Fibroblast of lung (primary cell): ENCODE measurements around the gene GALNT2. TPM values are rescaled to one million over a fixed set of nuclear protein-coding genes. Genes with fewer than 3 reads are reported as not detected.

Experiments
- DNase-seq, 2 donors: peaks; one replicate each; pipeline versions ENCODE4 v3.0.0 to v3.0.0-alpha.2; 2010; ENCODE audit warnings: low read depth in 2 of 2
- H2AFZ ChIP-seq: 2 replicates; pipeline ENCODE4 v1.5.1; 2012; ENCODE audit warnings: low read length, control low read depth, inconsistent platforms
- H3K27ac ChIP-seq: 2 replicates; pipeline ENCODE4 v1.5.1; 2011; ENCODE audit warnings: low read length, control low read depth; ENCODE audit not compliant: insufficient read depth
- H3K27me3 ChIP-seq: 2 replicates; pipeline ENCODE4 v1.5.1; 2011; ENCODE audit warnings: mild to moderate bottlenecking, low read length; ENCODE audit not compliant: control insufficient read depth, insufficient read depth
- H3K36me3 ChIP-seq: 2 replicates; pipeline ENCODE4 v1.5.1; 2011; ENCODE audit warnings: low read length; ENCODE audit not compliant: control insufficient read depth, insufficient read depth
- H3K4me1 ChIP-seq: 2 replicates; pipeline ENCODE4 v1.5.1; 2011; ENCODE audit warnings: low read length; ENCODE audit not compliant: control insufficient read depth, insufficient read depth; ENCODE audit errors: extremely low read depth
- H3K4me2 ChIP-seq: 2 replicates; pipeline ENCODE4 v1.5.1; 2011; ENCODE audit warnings: low read length, control low read depth; ENCODE audit not compliant: insufficient read depth; ENCODE audit errors: extremely low read depth
- H3K4me3 ChIP-seq, 4 experiments: fragments of 200-600 bp in 1 of 4; sonication (generic) in 1 of 4; replicated peaks in 1 of 4; 2 replicates each; pipeline ENCODE4 v1.5.1; 2011 to 2016; ENCODE audit warnings: low read length in 4 of 4, low read depth in 3 of 4, mild to moderate bottlenecking in 3 of 4, control low read depth in 2 of 4, inconsistent platforms in 1 of 4, mixed read lengths in 1 of 4; ENCODE audit not compliant: insufficient read depth in 1 of 4; ENCODE audit errors: control extremely low read depth in 1 of 4
- H3K79me2 ChIP-seq: 2 replicates; pipeline ENCODE4 v1.5.1; 2012; ENCODE audit warnings: mild to moderate bottlenecking, low read length, inconsistent platforms; ENCODE audit not compliant: control insufficient read depth, insufficient read depth
- H3K9ac ChIP-seq: 2 replicates; pipeline ENCODE4 v1.5.1; 2011; ENCODE audit warnings: mild to moderate bottlenecking, low read length, control low read depth; ENCODE audit not compliant: insufficient read depth
- H3K9me3 ChIP-seq: 2 replicates; pipeline ENCODE4 v1.5.1; 2012; ENCODE audit warnings: low read depth, low read length; ENCODE audit not compliant: control insufficient read depth, insufficient read depth
- H4K20me1 ChIP-seq: 2 replicates; pipeline ENCODE4 v1.5.1; 2011; ENCODE audit warnings: low read length; ENCODE audit not compliant: control insufficient read depth, insufficient read depth; ENCODE audit errors: extremely low read depth
- EZH2 ChIP-seq: IDR thresholded peaks from 2 replicates; pipeline ENCODE4 v1.5.1; 2012; ENCODE audit warnings: low read length, control low read depth, mild to moderate bottlenecking; ENCODE audit errors: missing control alignments
- polyA plus RNA-seq, 2 donors: library from polyadenylated mRNA; depleted of rRNA in 1 of 2; stranded (reverse) in 1 of 2; unstranded in 1 of 2; fragments of >200 nt; gene quantifications; 2 replicates each; pipeline ENCODE4 v1.2.1, GENCODE V29; 2011 to 2012; ENCODE audit warnings: missing spikeins in 1 of 2
- total RNA-seq: library from RNA; depleted of rRNA; stranded (reverse); fragments of >200 nt; gene quantifications from 2 replicates; pipeline ENCODE4 v1.2.1, GENCODE V29; 2014
- TF ChIP-seq, protein P1 (sequence below), 2 donors: IDR thresholded peaks in 1 of 2; conservative IDR thresholded peaks in 1 of 2; 1 replicate in 1 of 2; 2 replicates in 1 of 2; pipeline ENCODE4 v1.5.1; 2011 to 2012; ENCODE audit warnings: low read length in 2 of 2, control low read depth in 1 of 2, inconsistent platforms in 1 of 2, low read depth in 1 of 2, mild to moderate bottlenecking in 1 of 2

GALNT2 gene
- total and polyA plus RNA-seq, 2 donors (not counting 1 experiment from before 2014, with no cell fraction given), result 106 to 115 TPM

DNA sequence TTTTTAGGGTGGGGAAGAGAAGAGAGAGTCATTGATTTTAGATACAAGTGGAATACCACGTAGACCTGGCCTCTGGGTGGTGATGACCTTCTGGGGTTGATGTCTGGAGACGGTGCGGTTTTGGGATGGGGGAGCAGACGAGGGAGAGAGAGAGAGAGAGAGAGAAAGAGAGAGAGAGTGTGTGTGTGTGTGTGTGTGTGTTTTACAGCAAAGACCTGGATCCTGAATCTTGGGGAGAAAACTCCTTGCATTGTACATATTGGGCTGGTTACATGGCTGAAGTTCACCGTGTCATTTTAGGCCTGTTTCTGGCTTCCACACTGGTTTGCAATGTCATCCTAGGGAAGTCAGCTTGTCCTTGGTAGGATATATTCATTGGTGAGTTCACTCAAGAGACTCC, 89.0 kb downstream of the GALNT2 start:
- no peak overlapping the region for H3K4me3 ChIP-seq
- H3K4me1 ChIP-seq, result no peaks in the 10 kb centered on the region
- no peak overlapping the region for H3K9ac ChIP-seq
- TF ChIP-seq, protein P1, sequence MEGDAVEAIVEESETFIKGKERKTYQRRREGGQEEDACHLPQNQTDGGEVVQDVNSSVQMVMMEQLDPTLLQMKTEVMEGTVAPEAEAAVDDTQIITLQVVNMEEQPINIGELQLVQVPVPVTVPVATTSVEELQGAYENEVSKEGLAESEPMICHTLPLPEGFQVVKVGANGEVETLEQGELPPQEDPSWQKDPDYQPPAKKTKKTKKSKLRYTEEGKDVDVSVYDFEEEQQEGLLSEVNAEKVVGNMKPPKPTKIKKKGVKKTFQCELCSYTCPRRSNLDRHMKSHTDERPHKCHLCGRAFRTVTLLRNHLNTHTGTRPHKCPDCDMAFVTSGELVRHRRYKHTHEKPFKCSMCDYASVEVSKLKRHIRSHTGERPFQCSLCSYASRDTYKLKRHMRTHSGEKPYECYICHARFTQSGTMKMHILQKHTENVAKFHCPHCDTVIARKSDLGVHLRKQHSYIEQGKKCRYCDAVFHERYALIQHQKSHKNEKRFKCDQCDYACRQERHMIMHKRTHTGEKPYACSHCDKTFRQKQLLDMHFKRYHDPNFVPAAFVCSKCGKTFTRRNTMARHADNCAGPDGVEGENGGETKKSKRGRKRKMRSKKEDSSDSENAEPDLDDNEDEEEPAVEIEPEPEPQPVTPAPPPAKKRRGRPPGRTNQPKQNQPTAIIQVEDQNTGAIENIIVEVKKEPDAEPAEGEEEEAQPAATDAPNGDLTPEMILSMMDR (conservative IDR thresholded peaks at IDR 0.05 in 1 of 2, IDR thresholded peaks at IDR 0.05 in 1 of 2; ENCODE audit: low read depth in 1 of 2, low read length in 2 of 2), result no peak
- no peak for TF ChIP-seq EZH2
- H4K20me1 ChIP-seq, result no peaks in the 10 kb centered on the region
- no peak overlapping the region for H3K4me2 ChIP-seq
- H3K27me3 ChIP-seq, result no peaks in the 10 kb centered on the region
- H3K79me2 ChIP-seq, result peaks cover 38% of the 10 kb centered on the region
- DNase-seq, result no peak
- H3K9me3 ChIP-seq, result no peaks in the 10 kb centered on the region
- H2AFZ ChIP-seq, result no peak overlapping the region
- no peaks in the 10 kb centered on the region for H3K36me3 ChIP-seq
- no peak overlapping the region for H3K27ac ChIP-seq

DNA sequence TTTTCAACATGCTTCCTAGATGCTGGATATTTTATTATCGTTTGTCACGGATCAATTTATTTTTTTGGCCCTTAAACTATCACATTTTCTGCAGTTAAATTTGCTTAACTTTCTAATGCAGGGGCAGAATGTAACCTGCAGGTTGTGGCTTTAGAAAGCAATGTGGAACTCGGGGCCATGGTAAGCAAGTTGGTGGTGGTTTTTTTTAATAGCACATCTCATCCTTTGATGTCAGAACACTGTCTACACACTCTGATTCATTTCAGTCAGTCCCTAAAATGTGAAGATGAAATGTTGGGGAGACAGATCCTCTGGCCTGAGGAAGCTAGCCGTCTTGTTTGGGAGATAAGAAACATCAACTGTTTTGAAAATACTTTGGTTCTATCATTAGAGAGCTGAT, 89.5 kb downstream of the GALNT2 start:
- no peaks in the 10 kb centered on the region for H4K20me1 ChIP-seq
- H3K9ac ChIP-seq, result no peak overlapping the region
- H3K4me2 ChIP-seq, result no peak overlapping the region
- no peak for TF ChIP-seq EZH2
- TF ChIP-seq, protein P1 (conservative IDR thresholded peaks at IDR 0.05 in 1 of 2, IDR thresholded peaks at IDR 0.05 in 1 of 2; ENCODE audit: low read depth in 1 of 2, low read length in 2 of 2), result no peak
- peaks cover 35% of the 10 kb centered on the region for H3K79me2 ChIP-seq
- H2AFZ ChIP-seq, result no peak overlapping the region
- H3K4me3 ChIP-seq, result no peak overlapping the region
- no peaks in the 10 kb centered on the region for H3K36me3 ChIP-seq
- no peak for DNase-seq
- no peaks in the 10 kb centered on the region for H3K9me3 ChIP-seq
- H3K27me3 ChIP-seq, result no peaks in the 10 kb centered on the region
- H3K27ac ChIP-seq, result no peak overlapping the region
- peaks cover 2% of the 10 kb centered on the region for H3K4me1 ChIP-seq

DNA sequence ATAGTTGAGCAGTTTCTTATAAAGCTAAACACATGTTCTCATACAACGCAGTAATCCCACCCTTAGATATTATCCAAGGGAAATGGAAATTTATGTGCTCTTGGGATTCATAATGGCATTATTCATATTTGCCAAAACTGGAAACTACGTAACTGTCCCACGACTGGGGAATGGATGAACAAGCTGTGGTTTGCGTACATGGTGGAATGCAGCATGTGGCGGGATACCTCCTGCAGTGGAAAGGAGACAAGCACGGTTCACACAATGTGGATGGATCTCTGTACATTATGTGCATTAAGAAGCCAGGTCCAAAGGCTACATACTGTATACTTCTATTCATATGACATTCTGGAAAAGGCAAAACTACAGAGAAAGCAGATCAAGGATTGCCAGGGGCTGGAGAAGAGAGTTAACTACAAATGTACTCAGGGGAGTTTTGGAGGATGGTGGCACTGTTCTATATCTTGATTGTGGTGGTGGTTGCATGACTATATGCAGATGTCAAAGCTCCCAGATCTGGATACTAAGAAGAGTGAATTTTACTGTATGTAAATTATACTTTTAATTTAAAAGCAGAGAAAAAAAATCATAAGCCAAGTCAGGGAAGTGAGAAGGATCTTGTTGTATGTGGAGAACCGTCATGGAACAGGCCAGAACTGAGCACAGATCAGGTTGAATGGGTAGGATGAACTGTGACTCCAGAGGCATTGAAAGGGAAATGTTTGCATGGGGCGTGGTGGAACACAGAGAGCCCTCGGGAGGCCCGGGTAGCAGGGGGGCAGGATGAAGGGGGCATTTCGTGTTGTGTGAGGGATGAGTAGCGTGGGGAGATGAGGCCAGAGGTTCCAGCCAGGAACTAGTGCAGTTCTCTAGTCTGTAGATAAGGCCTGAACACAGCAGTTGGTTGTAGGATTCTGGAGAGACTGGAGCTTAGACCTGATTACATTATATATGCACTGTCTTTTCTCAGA, 90.7 kb downstream of the GALNT2 start:
- no peak for DNase-seq

More for the DNA sequence above, 90.7 kb downstream of the GALNT2 start:
- no peaks in the 10 kb centered on the region for H4K20me1 ChIP-seq
- H3K4me1 ChIP-seq, result peaks cover 2% of the 10 kb centered on the region
- H2AFZ ChIP-seq, result no peak overlapping the region
- TF ChIP-seq, protein P1 (conservative IDR thresholded peaks at IDR 0.05 in 1 of 2, IDR thresholded peaks at IDR 0.05 in 1 of 2; ENCODE audit: low read depth in 1 of 2, low read length in 2 of 2), result no peak
- no peak for TF ChIP-seq EZH2
- H3K79me2 ChIP-seq, result peaks cover 29% of the 10 kb centered on the region
- H3K4me3 ChIP-seq, result no peak overlapping the region
- no peaks in the 10 kb centered on the region for H3K36me3 ChIP-seq
- no peak overlapping the region for H3K27ac ChIP-seq
- H3K4me2 ChIP-seq, result no peak overlapping the region
- no peaks in the 10 kb centered on the region for H3K9me3 ChIP-seq
- H3K27me3 ChIP-seq, result no peaks in the 10 kb centered on the region
- H3K9ac ChIP-seq, result no peak overlapping the region
